SH-SY5Y (cell line): ENCODE results near the gene BRI3BP.

Experiments
- GATA2 ChIP-seq: IDR thresholded peaks from 2 replicates; pipeline ENCODE4 v1.6.1; 2011; ENCODE audit warnings: mild to moderate bottlenecking, low read depth, low read length
- GATA3 ChIP-seq: IDR thresholded peaks from 2 replicates; pipeline ENCODE4 v1.6.1; 2011; ENCODE audit warnings: low read depth, mild to moderate bottlenecking, low read length, moderate library complexity

GRCh38 chr12:124963211-124963610 lies 30.2 kb upstream of the BRI3BP start:
- TF ChIP-seq GATA3 (no peak), GATA2 (no peak)
